LNCAP (cell line): ENCODE results near the gene TAF3.

Source experiments
- TF ChIP-seq, protein P1 (sequence below): fragments of 450-650 bp; IDR thresholded peaks from 2 replicates; pipeline ENCODE4 v1.5.1; 2017; ENCODE audit warnings: mild to moderate bottlenecking

The TAF3 gene

DNA sequence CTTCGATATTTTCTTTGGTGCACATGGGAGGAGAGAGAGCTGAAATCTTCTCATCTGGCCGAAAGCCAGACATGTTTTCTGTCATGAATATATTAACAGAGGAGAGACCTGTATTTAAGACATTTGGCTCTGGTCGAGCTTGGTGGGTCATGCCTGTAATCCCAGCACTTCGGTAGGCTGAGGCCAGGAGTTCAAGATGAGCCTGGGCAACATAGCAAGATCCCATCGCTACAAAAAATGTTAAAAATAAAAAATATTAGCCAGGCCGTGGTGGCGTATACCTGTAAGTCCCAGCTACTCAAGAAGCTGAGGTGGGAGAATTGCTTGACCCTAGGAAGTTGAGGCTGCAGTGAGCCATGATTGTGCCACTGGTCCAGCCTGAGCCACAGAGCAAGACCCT lies 214.3 kb downstream of the TAF3 start:
- TF ChIP-seq, protein P1, sequence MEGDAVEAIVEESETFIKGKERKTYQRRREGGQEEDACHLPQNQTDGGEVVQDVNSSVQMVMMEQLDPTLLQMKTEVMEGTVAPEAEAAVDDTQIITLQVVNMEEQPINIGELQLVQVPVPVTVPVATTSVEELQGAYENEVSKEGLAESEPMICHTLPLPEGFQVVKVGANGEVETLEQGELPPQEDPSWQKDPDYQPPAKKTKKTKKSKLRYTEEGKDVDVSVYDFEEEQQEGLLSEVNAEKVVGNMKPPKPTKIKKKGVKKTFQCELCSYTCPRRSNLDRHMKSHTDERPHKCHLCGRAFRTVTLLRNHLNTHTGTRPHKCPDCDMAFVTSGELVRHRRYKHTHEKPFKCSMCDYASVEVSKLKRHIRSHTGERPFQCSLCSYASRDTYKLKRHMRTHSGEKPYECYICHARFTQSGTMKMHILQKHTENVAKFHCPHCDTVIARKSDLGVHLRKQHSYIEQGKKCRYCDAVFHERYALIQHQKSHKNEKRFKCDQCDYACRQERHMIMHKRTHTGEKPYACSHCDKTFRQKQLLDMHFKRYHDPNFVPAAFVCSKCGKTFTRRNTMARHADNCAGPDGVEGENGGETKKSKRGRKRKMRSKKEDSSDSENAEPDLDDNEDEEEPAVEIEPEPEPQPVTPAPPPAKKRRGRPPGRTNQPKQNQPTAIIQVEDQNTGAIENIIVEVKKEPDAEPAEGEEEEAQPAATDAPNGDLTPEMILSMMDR: no peak

- TF ChIP-seq, protein P1: no peak
Measured at GRCh38 chr10:8033812-8034465, 215.6 kb downstream of the TAF3 start.

DNA sequence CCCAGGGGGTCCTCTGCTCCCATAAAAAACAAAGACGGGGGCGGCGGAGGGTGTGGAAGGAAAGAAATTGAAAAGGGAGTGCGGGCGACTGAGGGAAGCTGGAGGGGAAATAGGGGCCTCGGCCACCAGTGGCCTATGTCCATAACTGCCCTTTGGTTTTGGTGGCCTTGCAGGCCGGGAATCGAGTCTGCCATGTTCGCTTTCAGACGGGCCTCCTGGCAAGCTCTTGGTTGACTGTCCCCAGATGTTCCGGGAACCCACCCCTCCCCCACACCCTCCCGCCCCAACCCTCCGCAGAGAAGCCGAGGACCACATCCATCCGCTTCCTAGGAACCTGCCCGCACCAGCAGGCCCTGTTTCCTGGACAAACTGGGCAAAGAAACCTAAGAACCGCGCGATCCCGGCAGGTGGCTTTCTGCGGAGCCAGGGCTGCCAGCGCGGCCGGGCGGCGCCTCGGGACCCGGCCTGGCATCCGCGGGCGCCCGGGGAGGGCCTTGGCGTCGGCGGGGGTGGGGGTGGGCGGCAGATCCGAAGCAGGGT lies 216.2 kb downstream of the TAF3 start:
- TF ChIP-seq, protein P1: no peak

DNA sequence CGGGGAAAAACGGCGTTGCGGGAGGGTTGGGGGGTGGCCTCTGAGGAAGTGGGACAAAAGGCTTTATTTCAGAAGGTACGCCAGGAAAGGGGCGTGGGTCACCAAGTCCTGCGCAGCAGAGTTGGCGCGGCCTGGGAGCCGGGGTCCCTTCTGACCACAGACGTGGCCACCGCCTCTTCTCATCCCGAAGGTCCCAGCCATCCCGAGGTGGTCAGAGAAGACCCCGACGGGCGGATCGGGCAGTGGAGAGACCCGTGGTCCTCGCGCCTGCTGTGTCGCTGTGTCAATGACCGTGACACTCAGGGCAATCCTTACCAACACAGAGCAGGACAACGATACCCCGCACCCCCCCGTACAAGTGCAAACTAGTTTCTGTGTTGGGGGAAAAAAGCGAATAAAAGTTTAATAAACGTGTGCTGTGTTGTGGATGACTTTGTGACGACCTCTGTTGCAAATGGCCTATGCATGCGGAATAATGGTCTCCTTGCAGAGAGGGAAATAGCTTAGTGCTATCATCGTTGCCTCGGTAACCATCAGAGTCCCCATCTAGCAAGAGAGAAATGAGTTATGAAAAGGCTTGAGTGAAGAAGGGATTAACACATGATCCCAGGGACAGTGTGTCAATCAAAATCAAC lies 216.8 kb downstream of the TAF3 start:
- TF ChIP-seq, protein P1: no peak

DNA sequence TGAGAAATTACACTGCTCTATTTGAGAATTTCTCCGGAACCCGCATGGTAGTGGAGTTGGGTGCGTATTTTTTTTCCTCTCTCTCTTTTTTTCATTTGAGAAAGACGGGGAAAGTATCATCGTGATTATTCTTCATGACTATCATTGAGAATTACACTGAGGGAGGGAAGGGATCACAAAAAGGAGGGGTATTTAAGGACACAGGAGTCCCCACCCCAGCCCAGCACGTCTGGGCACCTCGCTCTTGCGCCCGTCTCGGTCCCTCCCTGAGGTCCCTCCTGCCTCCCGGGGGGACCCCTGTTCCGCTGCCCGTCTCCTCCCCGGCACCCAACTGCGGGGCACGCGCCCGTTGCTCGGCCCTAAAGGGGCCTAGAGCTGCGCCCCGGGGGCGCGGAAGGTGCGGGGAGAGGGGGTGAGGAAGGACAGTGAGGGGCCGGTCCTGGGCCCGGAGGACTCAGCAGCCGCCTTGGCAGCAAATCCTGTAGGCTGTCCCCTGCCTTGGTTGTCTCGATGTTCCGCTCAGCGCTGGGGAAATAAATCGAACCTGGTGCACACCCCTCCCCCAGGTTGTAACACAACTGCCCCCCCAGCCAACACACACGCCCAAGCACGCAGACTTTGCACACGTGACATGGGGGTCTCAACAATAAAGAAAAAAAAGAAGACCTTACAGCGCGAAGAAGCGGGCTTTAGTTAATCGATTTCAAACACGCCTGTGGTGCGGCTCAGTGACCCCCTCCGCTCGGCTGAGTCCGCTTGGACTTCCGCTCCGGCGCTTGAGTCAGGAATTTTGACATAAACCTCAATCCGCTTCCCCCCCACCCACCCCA lies 217.6 kb downstream of the TAF3 start:
- TF ChIP-seq, protein P1: no peak

DNA sequence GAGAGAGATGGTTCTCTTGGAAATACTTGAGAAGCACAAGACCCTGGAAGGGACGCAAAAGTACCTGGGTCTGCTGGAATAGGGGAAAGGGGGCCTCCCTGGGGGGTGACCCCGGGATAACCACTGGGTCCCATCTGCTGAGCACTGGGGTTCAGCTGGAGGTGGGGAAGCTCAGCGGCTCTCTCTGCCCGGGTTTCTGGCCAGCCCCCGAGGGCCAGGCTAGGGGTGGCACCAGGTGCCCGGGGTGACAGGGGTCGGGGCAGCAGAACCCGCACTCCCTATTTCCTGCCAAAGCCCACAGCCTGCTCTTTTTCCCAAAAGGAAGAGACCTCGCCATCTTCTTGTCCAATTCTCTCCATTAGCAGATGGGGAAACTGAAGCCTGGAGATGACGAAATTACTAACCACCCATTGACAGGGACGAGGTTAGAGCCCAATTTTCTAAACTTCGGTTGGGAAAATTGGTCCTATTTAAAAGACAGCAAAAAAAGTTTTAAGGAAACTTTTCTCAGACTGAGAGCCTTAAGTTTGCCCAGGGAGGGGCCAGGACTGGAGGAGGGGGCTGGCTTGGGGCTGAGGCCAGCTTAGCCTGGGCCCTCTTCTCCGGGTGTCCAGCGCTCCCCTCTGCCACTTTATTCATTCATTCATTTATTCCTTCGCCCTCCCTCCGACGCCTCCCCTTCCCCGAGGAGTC lies 218.3 kb downstream of the TAF3 start:
- TF ChIP-seq, protein P1: no peak

GRCh38 chr10:8037199-8037801 lies 219.0 kb downstream of the TAF3 start:
- TF ChIP-seq, protein P1: no peak
